Airway epithelial cell (primary cell): Measurements from ENCODE around the gene GLB1L3. TPM values are rescaled to one million over a fixed set of nuclear protein-coding genes. Genes with fewer than 3 reads are reported as not detected.

Experiments
- total RNA-seq: library from RNA; depleted of rRNA; stranded (reverse); fragments of >200 nt; gene quantifications from 2 replicates; pipeline ENCODE4 v1.2.3, GENCODE V29; 2015

The GLB1L3 gene, protein sequence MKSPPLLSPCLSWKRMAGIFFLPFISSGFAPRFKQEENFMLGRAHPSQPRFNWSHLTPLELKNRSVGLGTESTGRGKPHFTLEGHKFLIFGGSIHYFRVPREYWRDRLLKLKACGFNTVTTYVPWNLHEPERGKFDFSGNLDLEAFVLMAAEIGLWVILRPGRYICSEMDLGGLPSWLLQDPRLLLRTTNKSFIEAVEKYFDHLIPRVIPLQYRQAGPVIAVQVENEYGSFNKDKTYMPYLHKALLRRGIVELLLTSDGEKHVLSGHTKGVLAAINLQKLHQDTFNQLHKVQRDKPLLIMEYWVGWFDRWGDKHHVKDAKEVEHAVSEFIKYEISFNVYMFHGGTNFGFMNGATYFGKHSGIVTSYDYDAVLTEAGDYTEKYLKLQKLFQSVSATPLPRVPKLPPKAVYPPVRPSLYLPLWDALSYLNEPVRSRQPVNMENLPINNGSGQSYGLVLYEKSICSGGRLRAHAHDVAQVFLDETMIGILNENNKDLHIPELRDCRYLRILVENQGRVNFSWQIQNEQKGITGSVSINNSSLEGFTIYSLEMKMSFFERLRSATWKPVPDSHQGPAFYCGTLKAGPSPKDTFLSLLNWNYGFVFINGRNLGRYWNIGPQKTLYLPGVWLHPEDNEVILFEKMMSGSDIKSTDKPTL
- 0.19 and 0.42 TPM in 2 replicates for total RNA-seq

DNA sequence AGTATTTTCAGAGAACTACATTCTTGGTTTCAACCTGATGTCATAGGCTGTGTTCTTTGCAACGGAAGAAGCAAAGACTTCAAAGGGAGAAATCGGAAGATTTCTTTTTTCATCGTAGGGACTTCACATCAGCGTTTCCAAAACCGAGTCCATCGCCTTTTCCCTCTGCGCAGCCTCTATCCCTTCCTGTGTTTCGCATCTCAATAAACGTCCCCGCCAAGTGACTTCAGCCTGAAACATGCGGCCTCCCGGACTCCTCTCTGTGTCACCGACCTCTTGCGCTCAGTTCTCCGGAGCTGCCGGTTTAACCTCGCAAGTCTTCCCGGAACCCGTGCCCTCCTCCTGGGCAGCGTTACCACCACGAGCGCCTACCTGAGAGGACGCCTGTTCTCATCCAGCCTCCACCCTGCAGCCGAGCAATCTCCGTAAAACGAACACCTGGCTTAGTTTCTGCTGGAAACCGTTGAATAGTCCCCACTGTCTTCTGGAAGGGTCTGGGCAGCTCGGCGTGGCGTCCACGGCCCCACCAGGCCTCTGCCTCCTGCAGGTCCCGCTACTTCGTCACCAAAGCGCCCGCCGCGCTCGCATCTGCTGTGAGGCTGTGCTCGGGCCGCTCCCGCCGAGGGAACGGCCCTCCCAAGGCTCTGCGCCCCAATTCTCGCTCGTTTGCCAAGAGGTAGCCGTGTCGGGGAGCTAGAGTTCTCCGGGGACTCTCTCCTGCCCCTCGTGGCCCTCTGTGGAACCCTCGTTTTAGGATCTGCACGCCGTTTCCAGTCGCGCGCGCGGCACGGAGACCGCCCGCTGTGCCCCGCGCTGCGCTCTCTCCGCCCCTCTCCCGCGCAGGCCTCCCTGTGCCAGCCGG lies at the start of gene GLB1L3:
Gene GLB1L3, plus strand, starts transcription at position 846 of the 862 bp plus-strand sequence. CDS start 362 bp downstream, outside the sequence.

DNA sequence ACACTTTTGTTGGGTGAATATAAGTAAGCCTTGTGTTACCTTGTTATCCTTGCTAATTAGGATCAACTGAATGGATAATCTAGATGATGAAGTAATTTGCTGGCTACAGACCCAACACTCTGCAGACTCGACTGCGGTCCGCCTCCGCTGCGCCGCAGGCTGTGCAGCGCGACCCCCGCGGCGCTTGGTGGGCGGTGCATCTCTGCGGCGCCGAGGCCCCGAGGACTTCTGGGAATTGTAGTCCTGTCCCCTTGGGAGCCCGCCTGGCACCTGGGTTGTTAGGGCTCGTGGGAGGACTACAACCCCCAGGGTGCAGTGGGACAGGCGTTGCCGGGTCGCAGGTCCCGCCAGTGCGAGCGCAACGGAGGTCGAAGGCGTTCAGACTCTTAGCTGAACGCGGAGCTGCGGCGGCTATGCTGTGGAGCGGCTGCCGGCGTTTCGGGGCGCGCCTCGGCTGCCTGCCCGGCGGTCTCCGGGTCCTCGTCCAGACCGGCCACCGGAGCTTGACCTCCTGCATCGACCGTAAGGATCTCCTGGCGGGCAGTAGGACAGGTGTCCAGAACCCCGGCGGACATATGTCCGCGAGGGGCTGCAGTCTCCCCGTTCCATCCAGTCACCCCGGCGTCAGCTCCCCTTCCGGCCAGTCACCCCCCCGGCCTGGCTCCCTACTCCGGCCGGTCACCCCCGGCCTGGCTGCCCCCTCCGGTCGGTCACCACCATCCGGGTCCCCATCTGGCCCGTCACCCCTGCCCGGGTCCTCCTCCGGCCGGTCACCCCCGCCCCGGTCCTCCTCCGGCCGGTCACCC lies 22.8 kb upstream of the GLB1L3 start, which contains the start of the genes ACAD8 and THYN1:
Gene ACAD8, plus strand, starts transcription at position 381 of the 806 bp plus-strand sequence. Its CDS starts 33 bp downstream, at position 414.
Gene THYN1, minus strand, starts transcription at position 165 of the 806 bp plus-strand sequence. CDS start 470 bp downstream, outside the sequence.

DNA sequence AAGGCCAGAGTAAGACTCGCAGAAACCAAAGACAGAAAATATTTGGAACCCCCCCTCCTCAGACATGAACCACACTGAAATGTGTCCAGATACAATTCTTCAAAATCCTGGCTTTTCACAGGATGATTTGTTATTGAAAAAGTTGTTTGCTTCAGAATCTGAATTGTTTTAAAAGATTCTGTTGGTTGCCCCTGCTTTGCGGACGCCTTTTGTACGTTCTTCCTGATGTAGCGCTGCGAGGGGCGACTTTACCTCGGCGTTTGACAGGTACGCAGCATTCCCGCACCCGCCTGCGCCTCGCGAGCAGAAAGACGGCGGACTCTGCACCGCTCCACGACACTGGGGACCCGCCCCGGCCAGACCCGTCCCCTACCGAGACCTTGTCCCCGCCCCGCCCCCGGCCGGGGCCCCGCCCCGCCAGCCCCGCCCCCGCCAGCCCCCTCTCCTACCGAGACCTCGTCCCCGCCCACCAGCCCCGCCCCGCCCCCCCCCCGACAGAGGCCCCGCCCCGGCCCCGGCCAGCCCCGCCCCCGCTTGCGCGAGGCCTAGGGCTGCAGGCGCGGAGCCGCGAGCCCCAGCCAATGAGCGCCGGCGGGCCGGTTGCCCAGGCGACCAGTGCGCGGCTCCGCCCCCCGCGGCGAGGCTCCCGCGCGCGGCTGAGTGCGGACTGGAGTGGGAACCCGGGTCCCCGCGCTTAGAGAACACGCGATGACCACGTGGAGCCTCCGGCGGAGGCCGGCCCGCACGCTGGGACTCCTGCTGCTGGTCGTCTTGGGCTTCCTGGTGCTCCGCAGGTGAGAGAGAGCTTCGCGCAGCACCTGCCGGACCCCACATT lies 55.4 kb downstream of the GLB1L3 start, which contains the start of gene GLB1L2:
Gene GLB1L2, plus strand, starts transcription at position 635 of the 835 bp plus-strand sequence. Its CDS starts 74 bp downstream, at position 709.

Other genes starting within 250 kb of the GLB1L3 start
- gene JAM3, start 207.3 kb upstream of the GLB1L3 start, total RNA-seq: 2.7 and 7.4 TPM in 2 replicates
- gene NCAPD3, start 52.4 kb upstream of the GLB1L3 start, total RNA-seq: 17.7 and 21.2 TPM in 2 replicates
- gene VPS26B, start 51.7 kb upstream of the GLB1L3 start, total RNA-seq: 38.1 and 40.7 TPM in 2 replicates
- 51.9 and 63.5 TPM in 2 replicates for gene THYN1, start 23.0 kb upstream of the GLB1L3 start, total RNA-seq
- gene ACAD8, start 22.8 kb upstream of the GLB1L3 start, total RNA-seq: 16.6 and 16.8 TPM in 2 replicates
- gene GLB1L2, start 55.6 kb downstream of the GLB1L3 start, total RNA-seq: 2.9 and 4.0 TPM in 2 replicates
- gene B3GAT1, start 135.9 kb downstream of the GLB1L3 start, total RNA-seq: not detected in 2 replicates